Astrocyte of the cerebellum (primary cell): ENCODE measurements around the gene KIRREL3.

Experiments used
- DNase-seq: peaks from one replicate; pipeline ENCODE4 v3.0.0-alpha.2; 2011; ENCODE audit warnings: low read depth
- H3K4me3 ChIP-seq: 2 replicates; pipeline ENCODE4 v1.5.1; 2011; ENCODE audit warnings: mild to moderate bottlenecking, low read depth, low read length, moderate library complexity
- in situ Hi-C: cut with HindIII; loops from 2 replicates; pipeline ENCODE4 v1.10.0; 2017; ENCODE audit warnings: low sequenced_read_pairs
- TF ChIP-seq, protein P1 (sequence below): IDR thresholded peaks from 2 replicates; pipeline ENCODE4 v1.5.1; 2012; ENCODE audit warnings: low read length, low read depth, moderate library complexity, mild to moderate bottlenecking; ENCODE audit errors: missing control alignments

KIRREL3 gene

DNA sequence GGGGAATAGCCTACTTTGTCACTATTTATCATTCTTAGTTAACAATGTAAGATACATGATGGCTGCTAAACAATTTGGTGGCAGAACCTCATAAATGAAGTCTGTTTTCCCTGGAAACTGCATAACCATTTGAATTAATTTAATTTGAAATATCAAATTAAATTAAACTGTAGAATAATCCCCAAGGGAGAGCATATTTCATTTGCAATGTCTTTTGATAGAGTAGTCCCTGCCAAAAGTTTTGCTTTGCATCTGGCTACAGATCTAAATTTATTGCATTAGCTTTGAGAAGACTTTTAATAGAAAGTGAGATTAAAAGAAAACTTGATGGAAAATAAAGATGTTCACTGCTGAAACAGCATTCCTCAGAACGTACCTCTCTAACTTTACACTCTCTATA lies 246.6 kb downstream of the KIRREL3 start:
- TF ChIP-seq, protein P1, sequence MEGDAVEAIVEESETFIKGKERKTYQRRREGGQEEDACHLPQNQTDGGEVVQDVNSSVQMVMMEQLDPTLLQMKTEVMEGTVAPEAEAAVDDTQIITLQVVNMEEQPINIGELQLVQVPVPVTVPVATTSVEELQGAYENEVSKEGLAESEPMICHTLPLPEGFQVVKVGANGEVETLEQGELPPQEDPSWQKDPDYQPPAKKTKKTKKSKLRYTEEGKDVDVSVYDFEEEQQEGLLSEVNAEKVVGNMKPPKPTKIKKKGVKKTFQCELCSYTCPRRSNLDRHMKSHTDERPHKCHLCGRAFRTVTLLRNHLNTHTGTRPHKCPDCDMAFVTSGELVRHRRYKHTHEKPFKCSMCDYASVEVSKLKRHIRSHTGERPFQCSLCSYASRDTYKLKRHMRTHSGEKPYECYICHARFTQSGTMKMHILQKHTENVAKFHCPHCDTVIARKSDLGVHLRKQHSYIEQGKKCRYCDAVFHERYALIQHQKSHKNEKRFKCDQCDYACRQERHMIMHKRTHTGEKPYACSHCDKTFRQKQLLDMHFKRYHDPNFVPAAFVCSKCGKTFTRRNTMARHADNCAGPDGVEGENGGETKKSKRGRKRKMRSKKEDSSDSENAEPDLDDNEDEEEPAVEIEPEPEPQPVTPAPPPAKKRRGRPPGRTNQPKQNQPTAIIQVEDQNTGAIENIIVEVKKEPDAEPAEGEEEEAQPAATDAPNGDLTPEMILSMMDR = no peak
- no peak overlapping the region for H3K4me3 ChIP-seq
- in situ Hi-C loops = no loop called here
- no peak for DNase-seq

DNA sequence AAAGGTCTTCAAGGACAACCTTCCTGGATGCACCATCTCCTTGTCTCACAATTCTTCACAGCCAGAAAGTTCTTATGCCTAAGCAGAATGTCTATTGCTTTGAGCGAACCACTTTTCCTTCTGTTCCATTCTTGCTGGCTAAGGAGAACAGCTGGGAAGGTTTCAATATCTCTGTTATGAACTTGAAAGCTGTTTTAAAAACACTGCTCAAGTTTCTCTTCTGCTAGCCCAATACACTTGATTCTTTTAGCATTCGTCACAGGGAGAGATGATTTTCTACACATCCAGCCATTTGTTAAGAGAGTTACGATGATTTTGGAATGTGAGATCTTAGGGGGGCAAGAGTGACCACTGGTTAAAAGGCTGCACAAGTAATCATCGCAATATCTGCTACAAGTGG lies 249.3 kb downstream of the KIRREL3 start:
- TF ChIP-seq, protein P1 = no peak
- in situ Hi-C loops = no loop called here
- no peak for DNase-seq
- no peak overlapping the region for H3K4me3 ChIP-seq

DNA sequence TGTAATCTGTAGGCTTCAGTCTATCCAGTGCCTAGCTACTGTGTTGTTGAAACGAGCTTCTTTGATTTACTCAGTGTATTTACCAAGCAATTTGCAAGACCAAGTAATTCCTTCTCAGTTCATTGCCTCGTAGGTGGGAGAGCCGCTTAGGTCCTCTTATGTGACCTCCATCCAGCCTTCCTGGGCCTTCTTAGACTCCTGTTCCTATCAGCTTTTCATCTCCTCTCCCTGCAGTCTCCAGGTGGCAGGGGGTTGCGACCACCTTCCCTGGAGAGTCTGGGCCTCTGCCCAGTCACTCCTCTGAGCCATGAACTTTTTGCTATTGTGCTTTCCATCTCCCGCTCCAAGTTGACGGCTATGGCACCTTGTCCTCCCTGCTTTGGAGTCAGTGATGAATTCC lies 251.8 kb downstream of the KIRREL3 start:
- in situ Hi-C loops = no loop called here
- TF ChIP-seq, protein P1 = no peak
- no peak overlapping the region for H3K4me3 ChIP-seq
- DNase-seq = no peak

DNA sequence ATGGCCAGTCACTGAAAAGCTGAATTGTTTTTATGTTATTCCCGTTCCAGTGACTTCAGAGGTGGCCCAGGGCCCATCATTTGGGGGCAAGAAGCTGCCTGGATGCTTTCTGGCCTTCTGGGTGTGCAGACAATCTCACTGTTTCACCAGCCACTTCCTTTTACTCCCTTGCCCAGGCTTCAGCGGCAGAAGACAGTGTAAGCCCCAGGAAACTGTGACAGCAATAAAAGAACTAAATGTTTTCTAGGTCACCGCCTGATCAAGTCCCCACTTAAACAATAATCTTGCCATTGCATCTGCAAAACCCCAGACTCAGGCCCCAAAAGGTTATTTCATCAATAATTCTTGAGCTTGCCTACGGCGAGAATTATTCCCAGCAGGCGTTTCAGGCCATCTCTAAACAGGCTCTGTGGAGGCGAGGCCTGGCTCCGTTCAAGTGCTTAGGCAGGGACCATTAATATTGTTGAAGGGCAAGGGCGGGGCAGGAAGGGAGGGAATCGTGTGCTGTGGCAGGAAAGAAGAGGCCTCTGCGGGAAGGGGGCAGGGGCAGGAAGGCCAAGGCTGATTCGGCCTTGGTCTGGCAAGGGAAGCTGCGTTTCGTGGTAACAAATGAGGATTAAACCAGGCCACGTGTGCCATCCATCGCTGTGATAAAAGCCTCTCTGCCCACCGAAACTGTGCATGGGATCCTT lies 252.3 kb downstream of the KIRREL3 start:
- in situ Hi-C loops = no loop called here
- TF ChIP-seq, protein P1 = no peak
- no peak overlapping the region for H3K4me3 ChIP-seq
- DNase-seq = no peak

DNA sequence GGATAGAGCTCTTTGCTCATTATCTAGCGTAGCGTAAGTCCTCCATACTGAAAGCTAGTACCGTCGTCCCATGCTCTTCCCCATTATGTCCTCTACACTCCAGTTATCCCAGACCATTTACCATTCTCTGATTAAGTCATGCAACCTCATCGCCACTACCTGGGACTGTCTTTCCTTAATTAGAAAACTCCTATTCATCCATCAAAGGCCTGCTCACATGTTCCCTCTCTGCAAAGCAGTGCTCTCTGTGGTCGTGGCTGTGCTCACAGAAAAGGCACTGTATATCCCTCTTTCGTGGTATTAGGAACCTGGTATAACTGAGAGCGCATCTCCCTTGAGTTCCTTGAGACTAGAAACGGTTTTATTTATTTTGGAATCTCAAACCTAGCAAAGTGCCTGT lies 253.3 kb downstream of the KIRREL3 start:
- DNase-seq = no peak
- in situ Hi-C loops = no loop called here
- TF ChIP-seq, protein P1 = no peak
- H3K4me3 ChIP-seq = no peak overlapping the region

DNA sequence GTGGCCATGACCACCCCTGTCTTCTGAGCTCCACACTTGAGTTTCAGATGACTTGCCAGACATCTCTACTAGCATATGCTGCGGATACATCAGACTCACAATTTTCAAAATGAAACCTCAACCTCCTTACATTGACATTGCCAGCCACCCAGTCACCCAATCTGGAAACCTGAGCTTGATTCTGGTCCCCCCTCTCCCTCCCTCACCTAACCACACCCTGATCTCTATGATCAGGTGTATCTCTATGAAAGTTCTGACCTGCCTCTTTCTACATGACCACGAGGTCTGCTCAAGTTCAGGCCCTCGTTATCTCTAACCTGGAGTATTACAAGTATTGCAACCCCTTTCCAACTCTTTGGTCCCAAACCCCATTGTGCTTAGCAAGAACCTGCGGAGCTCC lies 254.1 kb downstream of the KIRREL3 start:
- no peak for DNase-seq
- in situ Hi-C loops = no loop called here
- TF ChIP-seq, protein P1 = no peak
- H3K4me3 ChIP-seq = no peak overlapping the region

DNA sequence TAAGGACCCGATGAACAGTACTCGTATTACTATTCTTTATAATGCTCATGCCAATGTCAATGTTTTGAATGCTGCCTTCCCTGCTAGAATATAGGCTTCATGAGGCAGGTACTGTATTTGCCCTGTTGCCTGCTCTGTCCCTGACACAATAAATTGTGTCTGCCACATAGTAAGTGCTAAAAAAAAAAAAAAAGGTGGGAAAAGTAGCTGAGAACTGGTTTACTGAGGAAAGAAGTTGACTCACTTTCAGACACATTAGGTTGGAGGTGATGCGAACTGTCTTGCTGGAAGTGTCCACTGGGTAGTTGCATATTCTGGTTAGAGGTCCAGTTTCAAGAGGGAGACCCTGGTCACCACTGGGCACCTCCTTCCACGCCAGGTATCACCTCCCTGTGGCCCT lies 255.9 kb downstream of the KIRREL3 start:
- TF ChIP-seq, protein P1 = no peak
- H3K4me3 ChIP-seq = no peak overlapping the region
- in situ Hi-C loops = no loop called here
- DNase-seq = no peak
